ENCODE results near the gene MAN2A2.
A peak's percentile ranks its signal among the peaks of the same experiment; 100 is the strongest.

Gene MAN2A2

DNA sequence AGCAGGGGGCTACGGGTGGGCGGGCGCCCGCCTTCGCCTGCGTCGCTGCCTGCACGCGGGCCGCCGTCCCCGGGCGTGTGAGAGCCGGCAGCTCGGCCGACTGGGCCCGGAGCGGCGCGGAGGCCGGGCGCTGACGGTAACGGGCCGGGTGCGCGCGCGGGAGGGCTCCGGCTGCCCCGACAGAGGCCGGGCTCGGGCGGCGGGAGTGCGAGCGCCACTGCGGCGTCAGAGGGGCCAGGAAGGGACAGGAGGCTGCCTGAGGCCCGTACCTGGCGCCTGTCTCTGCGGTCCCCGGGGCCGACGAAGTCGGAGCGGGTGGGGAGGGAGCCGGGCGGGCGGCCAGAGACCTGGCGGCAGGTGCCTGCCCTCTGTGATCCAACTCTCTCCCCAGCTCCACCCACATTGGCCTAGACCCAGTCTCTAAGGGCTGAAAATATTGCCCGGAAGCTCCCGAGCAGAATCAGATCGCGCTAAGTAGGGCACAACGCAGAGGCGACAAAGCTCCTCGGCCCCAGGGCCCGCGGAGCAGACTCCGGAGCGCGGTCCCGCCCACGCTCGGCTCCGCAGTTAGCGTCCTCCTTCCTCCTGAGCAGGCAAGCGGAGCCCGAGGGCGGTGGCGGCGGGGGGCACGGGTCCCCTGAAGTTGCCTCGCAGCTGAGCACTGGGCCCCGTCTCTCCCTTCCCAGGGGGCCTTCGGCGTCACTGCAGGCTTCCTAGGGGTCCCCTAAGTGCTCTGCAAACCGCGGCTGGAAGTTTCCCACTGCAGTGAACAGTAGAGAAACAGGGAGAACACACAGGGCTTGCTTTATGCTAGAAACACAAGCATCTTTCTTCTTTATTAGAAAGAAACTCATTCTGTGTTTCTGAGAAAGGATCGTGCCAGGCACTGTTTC, at the start of gene MAN2A2:
MAN2A2 (plus strand) TSS at position 463 of the 893 bp plus-strand sequence. CDS start 906 bp downstream, outside the sequence.
- Mint-ChIP-seq H3K4me1 (peaks cover 24% of the 10 kb centered on the region), H3K27ac (ENCODE audit: low read depth) (peak within 1 kb of the TSS; percentile 92), H3K9me3 (no peaks in the 10 kb centered on the region), H3K36me3 (ENCODE audit: insufficient read depth) (peaks cover 17% of the 10 kb centered on the region), H3K4me3 (peak within 1 kb of the TSS; percentile 95), H3K27me3 (no peaks in the 10 kb centered on the region)
- DNase-seq (ENCODE audit: low spot score in 2 of 2), result peak; percentile 44 to 56
- peak; percentile 76 for ATAC-seq (replicated peaks; ENCODE audit: extremely low read depth, poor library complexity, severe bottlenecking)

DNA sequence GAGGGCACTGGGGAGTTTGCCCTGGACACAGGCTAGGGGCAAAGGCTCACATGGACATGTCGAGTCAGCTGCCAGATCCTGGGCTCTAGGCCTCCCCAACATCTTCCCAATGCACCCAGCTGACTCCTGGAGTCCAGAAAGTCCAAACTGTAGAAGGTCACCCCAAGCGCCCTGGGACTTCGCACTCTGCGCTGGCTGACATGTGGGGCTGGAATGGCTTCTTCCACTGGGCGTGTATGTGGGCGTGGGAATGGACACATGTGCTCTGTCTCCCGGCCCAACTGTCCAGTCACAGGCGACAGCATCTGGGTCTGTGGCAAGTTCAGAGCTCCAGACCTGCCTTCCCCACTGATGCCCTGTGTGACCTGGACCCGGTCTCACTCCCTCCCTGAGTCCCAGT, 48.0 kb upstream of the MAN2A2 start:
- Mint-ChIP-seq H3K27me3 (peaks cover 13% of the 10 kb centered on the region), H3K4me3 (no peak overlapping the region), H3K9me3 (no peaks in the 10 kb centered on the region), H3K4me1 (peaks cover 34% of the 10 kb centered on the region), H3K27ac (ENCODE audit: low read depth) (no peak overlapping the region), H3K36me3 (ENCODE audit: insufficient read depth) (peaks cover 1% of the 10 kb centered on the region)
- DNase-seq (ENCODE audit: low spot score in 2 of 2) (no peak), ATAC-seq (replicated peaks; ENCODE audit: extremely low read depth, poor library complexity, severe bottlenecking) (no peak)

DNA sequence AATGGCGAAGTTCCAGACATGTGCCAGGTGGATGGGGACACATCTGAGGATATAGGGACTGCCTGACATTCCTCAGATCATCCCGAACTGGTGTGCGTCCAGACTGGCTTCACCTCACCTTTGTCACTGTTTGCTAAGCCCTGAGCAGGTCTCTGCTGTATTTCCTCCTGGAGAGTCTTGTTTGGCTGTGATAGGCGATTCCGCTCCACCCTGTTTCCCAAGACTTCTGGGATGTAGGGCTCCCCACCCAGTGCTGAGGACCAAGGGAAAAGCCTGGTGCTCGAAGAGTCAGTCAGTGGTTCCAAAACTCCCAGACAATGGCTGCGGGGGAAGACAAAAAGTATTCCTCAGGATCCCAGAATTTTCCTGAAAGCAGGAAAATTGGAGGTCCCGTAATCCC, 45.8 kb upstream of the MAN2A2 start:
- H3K4me1 Mint-ChIP-seq, result peaks cover 20% of the 10 kb centered on the region
- H3K4me3 Mint-ChIP-seq, result no peak overlapping the region
- ATAC-seq (replicated peaks; ENCODE audit: extremely low read depth, poor library complexity, severe bottlenecking) (no peak), DNase-seq (ENCODE audit: low spot score in 2 of 2) (no peak)
- H3K36me3 Mint-ChIP-seq (ENCODE audit: insufficient read depth), result peaks cover 1% of the 10 kb centered on the region
- no peaks in the 10 kb centered on the region for H3K27me3 Mint-ChIP-seq
- peak overlapping the region; percentile 61 for H3K27ac Mint-ChIP-seq (ENCODE audit: low read depth)
- no peaks in the 10 kb centered on the region for H3K9me3 Mint-ChIP-seq

DNA sequence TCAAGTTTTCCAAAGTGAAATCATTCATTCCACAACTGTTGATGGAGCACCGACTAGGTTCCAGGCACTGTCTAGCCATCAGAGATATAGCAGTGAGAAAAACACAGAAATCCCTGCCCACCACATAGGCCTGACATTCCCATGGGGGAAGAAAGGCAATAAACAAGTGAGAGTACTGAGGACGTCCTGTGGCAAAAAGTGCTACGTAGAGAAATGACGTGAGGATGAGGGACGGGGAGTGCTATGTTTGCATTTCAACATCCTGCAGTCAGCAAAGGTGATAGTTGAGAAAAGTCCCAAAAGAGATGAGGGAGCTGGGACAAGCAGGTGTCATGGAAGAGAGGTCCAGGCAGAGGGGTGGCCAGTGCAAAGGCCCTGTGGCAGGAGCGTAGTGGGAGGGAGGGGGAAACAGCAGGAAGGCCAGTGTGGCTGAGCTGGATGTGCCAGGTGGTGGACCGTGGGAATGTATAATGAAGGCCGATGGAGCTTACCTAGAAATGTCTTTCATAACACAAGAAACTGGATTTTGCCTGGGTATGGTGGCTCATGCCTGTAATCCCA, 45.1 kb upstream of the MAN2A2 start:
- Mint-ChIP-seq H3K27ac (ENCODE audit: low read depth) (no peak overlapping the region), H3K4me1 (peaks cover 14% of the 10 kb centered on the region), H3K4me3 (no peak overlapping the region), H3K36me3 (ENCODE audit: insufficient read depth) (peaks cover 1% of the 10 kb centered on the region), H3K27me3 (no peaks in the 10 kb centered on the region), H3K9me3 (no peaks in the 10 kb centered on the region)
- ATAC-seq (replicated peaks; ENCODE audit: extremely low read depth, poor library complexity, severe bottlenecking), result no peak
- no peak for DNase-seq (ENCODE audit: low spot score in 2 of 2)

DNA sequence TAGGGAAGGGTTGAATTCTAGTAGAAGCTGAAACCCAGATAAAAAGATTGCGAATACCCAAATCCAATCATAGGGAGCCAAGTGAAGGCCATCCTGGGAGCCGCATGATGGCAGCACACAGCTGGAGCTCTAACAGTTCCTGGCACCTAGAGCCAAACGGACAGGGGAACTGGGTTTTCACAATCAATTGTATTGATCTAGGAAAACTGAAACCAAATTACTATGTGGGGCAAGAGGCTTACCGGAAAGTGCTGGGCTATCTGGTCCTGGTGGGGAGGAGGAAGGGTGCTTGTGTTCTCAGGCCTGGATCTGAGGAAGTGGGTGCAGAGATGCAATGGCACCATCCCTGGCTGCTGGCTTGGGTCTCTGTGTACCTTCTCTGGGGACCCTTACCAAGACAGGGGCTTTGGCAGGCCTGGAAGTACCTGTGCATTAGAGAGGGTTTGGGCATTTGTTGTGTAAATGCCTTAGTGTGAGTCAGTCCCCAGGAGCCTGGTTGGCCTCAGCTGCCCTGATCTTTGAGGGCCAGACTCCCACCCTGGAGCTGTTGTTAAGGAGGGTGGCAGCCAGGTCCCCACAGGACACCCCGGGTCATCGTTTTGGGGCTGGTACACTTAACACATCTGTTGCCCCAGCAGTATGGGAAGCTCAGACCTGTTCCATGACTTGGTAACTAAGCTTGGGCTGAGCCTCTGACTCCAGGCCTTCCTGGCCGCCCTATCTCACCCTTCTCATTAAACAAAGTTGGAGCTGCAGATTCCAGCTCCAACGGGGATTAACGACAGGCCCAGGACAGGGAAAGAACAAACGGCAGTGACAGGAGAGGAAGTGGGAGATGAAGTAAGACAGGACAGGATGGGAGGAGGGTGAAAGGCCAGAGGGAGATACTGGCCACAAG, 43.6 kb upstream of the MAN2A2 start:
- H3K4me1 Mint-ChIP-seq, result peaks cover 10% of the 10 kb centered on the region
- no peak overlapping the region for H3K4me3 Mint-ChIP-seq
- ATAC-seq (replicated peaks; ENCODE audit: extremely low read depth, poor library complexity, severe bottlenecking), result no peak

DNA sequence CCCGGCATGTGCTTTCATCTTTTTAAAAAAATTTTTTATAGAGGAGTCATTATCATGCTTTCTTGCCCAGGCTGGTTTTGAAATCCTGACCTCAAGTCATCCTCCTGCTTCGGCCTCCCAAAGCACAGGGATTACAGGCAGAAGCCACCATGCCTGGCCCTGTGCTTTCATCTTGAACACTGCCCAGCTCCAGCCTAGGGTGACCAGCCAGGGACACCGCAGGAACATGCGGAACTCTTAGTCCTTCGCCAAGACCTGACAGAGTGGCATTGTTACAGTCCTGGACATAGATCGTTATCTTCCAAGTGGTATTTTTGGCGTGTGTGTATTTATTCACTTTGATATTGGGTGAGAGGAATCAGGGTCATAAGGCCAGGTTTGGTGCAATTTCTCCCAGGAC, 42.7 kb upstream of the MAN2A2 start:
- Mint-ChIP-seq H3K9me3 (no peaks in the 10 kb centered on the region), H3K27ac (ENCODE audit: low read depth) (no peak overlapping the region), H3K4me1 (peaks cover 10% of the 10 kb centered on the region), H3K4me3 (no peak overlapping the region), H3K27me3 (peaks cover 2% of the 10 kb centered on the region), H3K36me3 (ENCODE audit: insufficient read depth) (no peaks in the 10 kb centered on the region)
- no peak for ATAC-seq (replicated peaks; ENCODE audit: extremely low read depth, poor library complexity, severe bottlenecking)
- no peak for DNase-seq (ENCODE audit: low spot score in 2 of 2)

More for the DNA sequence above, 43.6 kb upstream of the MAN2A2 start:
- Mint-ChIP-seq H3K36me3 (ENCODE audit: insufficient read depth) (peaks cover under 1% of the 10 kb centered on the region), H3K27ac (ENCODE audit: low read depth) (no peak overlapping the region), H3K9me3 (no peaks in the 10 kb centered on the region), H3K27me3 (no peaks in the 10 kb centered on the region)
- no peak for DNase-seq (ENCODE audit: low spot score in 2 of 2)

DNA sequence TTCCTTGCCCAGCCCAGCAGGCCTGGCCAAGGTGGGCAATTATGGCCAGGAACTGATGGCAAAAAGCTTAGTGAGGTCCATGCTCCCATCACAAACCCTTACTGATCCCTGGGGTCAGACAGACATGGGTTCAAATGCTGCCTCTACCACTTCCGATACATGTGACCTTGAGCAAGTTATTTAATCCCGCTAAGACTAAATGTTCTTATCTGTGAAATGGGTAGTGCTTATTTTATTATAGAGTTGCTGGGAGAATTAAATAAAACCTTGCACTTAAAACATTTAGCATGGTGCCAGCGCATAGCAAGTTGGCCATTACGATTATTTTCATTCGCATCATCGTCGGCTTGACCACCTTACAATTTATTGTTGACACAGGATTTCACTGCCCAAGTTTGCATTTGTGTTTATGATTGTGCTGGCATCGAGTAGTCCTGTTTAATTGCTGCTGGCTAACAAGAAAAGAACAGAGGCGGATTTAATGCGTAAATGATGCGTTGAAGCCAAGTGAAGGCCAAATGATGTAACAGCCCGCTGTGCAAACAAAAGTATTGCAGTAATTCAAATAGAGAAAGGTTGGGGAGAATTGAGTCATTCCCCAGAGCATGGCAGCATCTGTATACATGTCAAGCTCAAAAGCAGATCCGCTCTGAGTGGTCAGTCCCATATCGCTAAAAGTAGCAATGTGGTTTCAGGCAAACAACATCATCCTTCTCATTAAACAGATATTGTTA, 42.0 kb upstream of the MAN2A2 start:
- Mint-ChIP-seq H3K27me3 (peaks cover 9% of the 10 kb centered on the region), H3K36me3 (ENCODE audit: insufficient read depth) (no peaks in the 10 kb centered on the region), H3K27ac (ENCODE audit: low read depth) (no peak overlapping the region), H3K4me1 (peaks cover 10% of the 10 kb centered on the region), H3K9me3 (no peaks in the 10 kb centered on the region), H3K4me3 (no peak overlapping the region)
- ATAC-seq (replicated peaks; ENCODE audit: extremely low read depth, poor library complexity, severe bottlenecking) (no peak), DNase-seq (ENCODE audit: low spot score in 2 of 2) (no peak)

DNA sequence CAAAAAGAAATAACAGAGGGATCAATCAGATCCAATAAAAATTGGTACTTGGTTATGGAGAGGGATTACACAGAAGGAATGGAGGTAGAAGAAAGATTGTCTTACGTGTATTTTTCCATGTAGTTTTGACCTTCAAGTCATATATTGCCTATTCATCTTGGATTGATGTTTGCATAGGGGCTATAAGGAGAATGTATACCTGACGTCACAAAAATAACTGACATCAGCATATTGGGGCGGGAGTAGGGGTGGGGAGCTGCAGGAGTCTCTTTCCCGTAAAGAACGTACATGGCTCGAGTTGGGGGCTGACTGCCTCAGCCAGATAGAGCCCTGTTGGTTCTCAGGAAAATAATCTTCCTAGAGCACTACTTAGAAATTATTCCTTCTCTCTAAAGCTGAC, 40.6 kb upstream of the MAN2A2 start:
- H3K27me3 Mint-ChIP-seq, result peaks cover 22% of the 10 kb centered on the region
- H3K4me1 Mint-ChIP-seq, result no peaks in the 10 kb centered on the region
- H3K9me3 Mint-ChIP-seq, result no peaks in the 10 kb centered on the region
- no peak for ATAC-seq (replicated peaks; ENCODE audit: extremely low read depth, poor library complexity, severe bottlenecking)
- no peak overlapping the region for H3K27ac Mint-ChIP-seq (ENCODE audit: low read depth)
- no peak for DNase-seq (ENCODE audit: low spot score in 2 of 2)
- no peak overlapping the region for H3K4me3 Mint-ChIP-seq
- no peaks in the 10 kb centered on the region for H3K36me3 Mint-ChIP-seq (ENCODE audit: insufficient read depth)

DNA sequence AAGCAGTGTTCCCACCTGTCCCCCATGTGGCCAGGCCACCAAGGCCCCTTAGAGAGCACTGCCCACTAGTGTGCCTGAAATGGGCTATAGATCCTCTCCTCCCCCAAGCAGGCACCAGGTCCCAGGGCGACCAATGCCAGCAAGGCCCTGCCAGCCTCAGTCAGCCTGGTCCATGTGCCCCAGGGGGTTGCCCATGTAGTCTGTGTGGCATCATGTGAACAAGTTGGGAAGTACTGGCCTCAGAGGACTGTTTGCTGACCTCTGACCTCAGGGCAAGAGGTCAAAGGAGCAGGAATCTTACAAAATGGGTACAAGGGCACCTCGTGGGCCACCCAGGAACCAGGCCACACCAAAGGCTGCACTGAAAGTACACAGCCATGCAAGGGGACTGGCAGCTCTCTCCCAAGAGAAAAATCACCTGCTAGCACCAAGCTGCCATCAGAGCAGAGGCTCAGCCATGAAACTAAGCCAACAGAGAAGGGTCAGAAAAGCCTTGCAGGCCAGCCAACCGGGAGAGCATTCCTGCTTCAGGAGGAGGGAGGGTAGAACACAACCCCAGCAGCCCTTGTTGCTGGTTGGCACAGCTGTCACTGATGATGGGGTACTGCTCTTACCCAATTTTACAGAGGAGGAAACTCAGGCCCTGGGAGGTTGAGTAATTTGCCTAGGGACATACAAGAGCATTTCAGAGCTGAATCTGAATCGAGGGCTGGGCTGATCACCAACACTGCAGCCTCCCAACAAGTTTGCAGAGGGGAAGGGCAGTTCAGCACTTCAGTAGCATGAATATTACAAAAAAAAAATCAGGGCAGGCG, 39.9 kb upstream of the MAN2A2 start:
- DNase-seq (ENCODE audit: low spot score in 2 of 2) (no peak), ATAC-seq (replicated peaks; ENCODE audit: extremely low read depth, poor library complexity, severe bottlenecking) (no peak)
- Mint-ChIP-seq H3K36me3 (ENCODE audit: insufficient read depth) (no peaks in the 10 kb centered on the region), H3K9me3 (no peaks in the 10 kb centered on the region), H3K27ac (ENCODE audit: low read depth) (no peak overlapping the region), H3K27me3 (peaks cover 26% of the 10 kb centered on the region), H3K4me3 (no peak overlapping the region), H3K4me1 (peaks cover 3% of the 10 kb centered on the region)

DNA sequence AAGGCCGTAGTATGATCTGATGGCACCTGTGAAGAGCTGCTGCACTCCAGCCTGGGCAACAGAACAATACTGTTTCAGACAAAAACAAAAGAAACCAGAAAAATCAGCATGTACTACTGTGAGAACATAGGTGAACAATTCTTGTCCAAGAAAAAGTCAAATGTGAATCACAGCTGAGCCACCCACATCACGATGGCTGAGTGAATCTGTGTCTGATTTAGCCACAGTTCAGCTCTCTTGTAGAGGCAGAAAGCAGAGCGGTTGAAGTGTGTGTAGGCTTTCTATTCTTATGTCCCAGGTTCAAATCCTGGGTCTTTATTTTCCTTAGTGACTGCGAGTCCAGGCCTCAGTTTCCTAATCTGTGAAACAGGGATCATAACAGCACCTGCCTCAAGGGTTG, 39.1 kb upstream of the MAN2A2 start:
- no peak overlapping the region for H3K27ac Mint-ChIP-seq (ENCODE audit: low read depth)
- peaks cover 26% of the 10 kb centered on the region for H3K27me3 Mint-ChIP-seq

DNA sequence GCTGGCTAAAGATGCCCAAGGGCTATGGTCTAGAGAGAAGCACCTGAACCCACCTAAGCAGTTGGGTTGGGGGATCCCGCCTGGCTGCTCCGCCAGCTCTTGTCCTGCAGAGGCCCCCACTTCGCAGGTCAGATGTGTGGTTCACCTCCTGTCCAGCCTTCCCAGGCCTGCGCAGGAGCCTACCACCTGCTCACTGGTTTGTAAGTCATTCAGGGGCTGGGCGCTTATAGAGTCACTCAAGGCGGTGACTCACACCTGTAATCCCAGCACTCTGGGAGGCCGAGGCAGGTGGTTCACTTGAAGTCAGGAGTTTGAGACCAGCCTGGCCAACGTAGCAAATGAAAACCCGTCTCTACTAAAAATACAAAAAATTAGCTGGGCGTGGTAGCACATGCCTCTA, 38.6 kb upstream of the MAN2A2 start:
- no peak for ATAC-seq (replicated peaks; ENCODE audit: extremely low read depth, poor library complexity, severe bottlenecking)
- DNase-seq (ENCODE audit: low spot score in 2 of 2), result no peak
- Mint-ChIP-seq H3K4me1 (peaks cover 9% of the 10 kb centered on the region), H3K4me3 (no peak overlapping the region), H3K27ac (ENCODE audit: low read depth) (no peak overlapping the region), H3K9me3 (no peaks in the 10 kb centered on the region), H3K27me3 (peaks cover 26% of the 10 kb centered on the region), H3K36me3 (ENCODE audit: insufficient read depth) (no peaks in the 10 kb centered on the region)

More for the DNA sequence above, 39.1 kb upstream of the MAN2A2 start:
- H3K36me3 Mint-ChIP-seq (ENCODE audit: insufficient read depth), result no peaks in the 10 kb centered on the region
- H3K4me3 Mint-ChIP-seq, result no peak overlapping the region
- ATAC-seq (replicated peaks; ENCODE audit: extremely low read depth, poor library complexity, severe bottlenecking), result no peak
- no peak for DNase-seq (ENCODE audit: low spot score in 2 of 2)
- no peaks in the 10 kb centered on the region for H3K9me3 Mint-ChIP-seq
- H3K4me1 Mint-ChIP-seq, result peaks cover 8% of the 10 kb centered on the region

Data from central memory CD8-positive, alpha-beta T cell (primary cell).